HEK293 (cell line): Measurements from ENCODE around the gene NPFF.

Source experiments
- CTCF ChIA-PET: fragments of 350-600 bp; formaldehyde crosslinking; extraction: SDS; loops from one replicate; lab custom pipeline; 2021; ENCODE audit warnings: antibody characterized with exemption; lab: Yijun Ruan, JAX
- POLR2A ChIA-PET: fragments of 300-600 bp; formaldehyde crosslinking; extraction: SDS; loops from one replicate; lab custom pipeline; 2020; ENCODE audit warnings: antibody characterized with exemption, inconsistent platforms; lab: Yijun Ruan, JAX
- H3K27ac ChIP-seq: fragments of 200-500 bp; sonication (Bioruptor generic); 2 replicates; pipeline ENCODE4 v1.5.1; 2014; ENCODE audit warnings: low read depth, low read length, control low read depth, inconsistent platforms; ENCODE audit errors: extremely low read depth
- H3K36me3 ChIP-seq, 2 experiments: fragments of 200-500 bp in 1 of 2; sonication (Bioruptor generic) in 1 of 2; 1 replicate in 1 of 2; 2 replicates in 1 of 2; pipeline ENCODE4 v1.5.1; 2014 to 2017; ENCODE audit warnings: inconsistent platforms in 2 of 2, low read length in 2 of 2; ENCODE audit not compliant: control insufficient read depth in 2 of 2, insufficient read depth in 1 of 2
- H3K4me1 ChIP-seq: fragments of 200-500 bp; sonication (Bioruptor generic); 2 replicates; pipeline ENCODE4 v1.5.1; 2014; ENCODE audit warnings: mild to moderate bottlenecking, low read length, inconsistent platforms; ENCODE audit not compliant: control insufficient read depth, insufficient read depth
- H3K4me3 ChIP-seq: 2 replicates; pipeline ENCODE4 v1.5.1; 2011; ENCODE audit warnings: low read depth, mild to moderate bottlenecking, control low read depth, low read length, moderate library complexity
- H3K9me3 ChIP-seq: fragments of 200-500 bp; sonication (Bioruptor generic); 2 replicates; pipeline ENCODE4 v1.5.1; 2014; ENCODE audit warnings: low read depth, low read length, inconsistent platforms; ENCODE audit not compliant: control insufficient read depth, insufficient read depth
- SP2 ChIP-seq: fragments of 450-650 bp; formaldehyde crosslinking; IDR thresholded peaks from 2 replicates; pipeline ENCODE4 v1.5.1; 2016; ENCODE audit warnings: missing biosample characterization, missing genetic modification characterization
- ZFHX2 ChIP-seq: fragments of 450-650 bp; formaldehyde crosslinking; conservative IDR thresholded peaks from 2 replicates; pipeline ENCODE4 v1.5.1; 2016; ENCODE audit warnings: missing biosample characterization, missing genetic modification characterization
- ZNF155 ChIP-seq: fragments of 450-650 bp; formaldehyde crosslinking; IDR thresholded peaks from 2 replicates; pipeline ENCODE4 v1.5.1; 2016; ENCODE audit warnings: missing biosample characterization, missing genetic modification characterization
- TF ChIP-seq, protein P1 (sequence below): fragments of 450-650 bp; formaldehyde crosslinking; IDR thresholded peaks from 2 replicates; pipeline ENCODE4 v1.5.1; 2016; ENCODE audit warnings: missing biosample characterization, missing genetic modification characterization, borderline replicate concordance

NPFF gene

DNA sequence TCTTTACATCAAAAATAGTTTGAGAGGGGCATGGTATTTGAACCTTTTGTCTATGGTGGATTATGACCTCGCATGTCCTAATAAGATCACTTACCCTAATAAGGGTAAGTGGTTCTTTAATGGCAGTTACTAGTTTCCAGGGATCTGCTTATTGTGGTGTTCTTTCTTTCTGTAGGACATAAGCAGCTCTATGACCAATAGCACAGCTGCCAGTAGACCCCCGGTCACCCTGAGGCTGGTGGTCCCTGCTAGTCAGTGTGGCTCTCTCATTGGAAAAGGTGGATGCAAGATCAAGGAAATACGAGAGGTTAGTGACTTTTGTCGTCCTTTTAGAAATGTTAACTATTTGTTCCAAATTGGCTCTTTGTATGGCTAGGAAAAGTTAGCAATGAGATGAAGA, 48.2 kb downstream of the NPFF start:
- H3K4me3 ChIP-seq: no peak overlapping the region

More for the DNA sequence above, 48.2 kb downstream of the NPFF start:
- no peak for TF ChIP-seq SP2 (tag by site-specific recombination)
- TF ChIP-seq ZNF155 (tag by site-specific recombination): no peak
- TF ChIP-seq ZFHX2: no peak
- TF ChIP-seq, protein P1, sequence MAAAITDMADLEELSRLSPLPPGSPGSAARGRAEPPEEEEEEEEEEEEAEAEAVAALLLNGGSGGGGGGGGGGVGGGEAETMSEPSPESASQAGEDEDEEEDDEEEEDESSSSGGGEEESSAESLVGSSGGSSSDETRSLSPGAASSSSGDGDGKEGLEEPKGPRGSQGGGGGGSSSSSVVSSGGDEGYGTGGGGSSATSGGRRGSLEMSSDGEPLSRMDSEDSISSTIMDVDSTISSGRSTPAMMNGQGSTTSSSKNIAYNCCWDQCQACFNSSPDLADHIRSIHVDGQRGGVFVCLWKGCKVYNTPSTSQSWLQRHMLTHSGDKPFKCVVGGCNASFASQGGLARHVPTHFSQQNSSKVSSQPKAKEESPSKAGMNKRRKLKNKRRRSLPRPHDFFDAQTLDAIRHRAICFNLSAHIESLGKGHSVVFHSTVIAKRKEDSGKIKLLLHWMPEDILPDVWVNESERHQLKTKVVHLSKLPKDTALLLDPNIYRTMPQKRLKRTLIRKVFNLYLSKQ: no peak
- TF ChIP-seq, all 188 proteins: peak for 0
- Histone ChIP-seq H3K27ac (no peak overlapping the region), H3K4me1 (peaks cover 3% of the 10 kb centered on the region; the same call in 1 of the 2 replicates), H3K9me3 (no peaks in the 10 kb centered on the region), H3K36me3 (peaks cover 96 to 100% of the 10 kb centered on the region in 2 experiments)
- ChIA-PET CTCF (interaction anchor here (0.7 to 1.4 kb wide), 3 partner anchors 13 to 107 kb away, joined by 3 to 4 read pairs (median 3); no protein-coding TSS in a partner anchor), POLR2A (interaction anchor here (0.8 to 2.9 kb wide), 3 partner anchors 9 to 18 kb away, joined by 3 to 23 read pairs (median 3); no protein-coding TSS in a partner anchor)
